NCI-H748 (cell line): ENCODE data around the gene TADA1.
"Not testable (repeated sequence)": the region's sequence is repeated elsewhere in the genome, so short reads cannot be mapped to it uniquely, and the experiment has no call there.

ENCODE experiments used
- DNase-seq: peaks from one replicate; lab custom pipeline; 2025; ENCODE audit not compliant: unreplicated experiment; lab: John Stamatoyannopoulos, UW

The TADA1 gene

DNA sequence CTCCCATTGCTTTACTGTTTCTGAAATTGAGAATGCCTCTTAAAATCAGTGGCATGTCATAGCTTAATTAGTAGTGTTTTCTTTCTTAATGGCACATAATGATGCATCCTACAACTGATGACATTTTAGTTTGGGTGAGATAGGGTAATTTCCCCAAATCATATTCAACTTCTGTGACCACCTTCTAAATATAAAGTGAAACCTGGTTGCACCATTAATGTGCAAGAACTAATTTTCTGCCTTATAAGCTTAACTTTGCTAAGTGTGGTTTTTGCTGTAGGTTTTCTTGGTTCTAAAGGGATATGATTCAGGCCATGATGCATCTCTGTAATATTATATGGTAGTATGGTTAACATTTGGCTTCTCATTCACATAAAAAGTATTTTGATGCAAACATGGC lies 27.9 kb downstream of the TADA1 start:
- no peak for DNase-seq

DNA sequence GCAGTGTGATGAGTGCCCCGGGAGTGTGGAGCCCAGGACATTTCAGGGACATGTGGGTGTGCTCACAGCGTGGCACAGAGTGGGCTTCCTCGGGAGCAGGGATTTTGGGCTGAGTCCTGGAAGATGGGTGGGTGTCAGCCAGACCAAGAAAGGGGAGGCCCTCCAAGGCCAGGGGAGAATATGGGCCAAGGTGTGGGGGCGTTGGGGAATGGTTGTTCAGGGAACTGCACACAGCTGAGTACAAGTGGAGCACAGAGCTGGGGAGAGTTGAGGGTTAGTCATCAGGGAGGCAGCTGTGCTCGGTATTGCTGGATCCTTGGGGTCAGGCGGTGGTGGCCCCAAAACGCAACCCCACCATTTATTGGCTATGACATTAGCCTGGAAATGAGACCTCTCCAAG lies 31.3 kb downstream of the TADA1 start:
- no peak for DNase-seq

DNA sequence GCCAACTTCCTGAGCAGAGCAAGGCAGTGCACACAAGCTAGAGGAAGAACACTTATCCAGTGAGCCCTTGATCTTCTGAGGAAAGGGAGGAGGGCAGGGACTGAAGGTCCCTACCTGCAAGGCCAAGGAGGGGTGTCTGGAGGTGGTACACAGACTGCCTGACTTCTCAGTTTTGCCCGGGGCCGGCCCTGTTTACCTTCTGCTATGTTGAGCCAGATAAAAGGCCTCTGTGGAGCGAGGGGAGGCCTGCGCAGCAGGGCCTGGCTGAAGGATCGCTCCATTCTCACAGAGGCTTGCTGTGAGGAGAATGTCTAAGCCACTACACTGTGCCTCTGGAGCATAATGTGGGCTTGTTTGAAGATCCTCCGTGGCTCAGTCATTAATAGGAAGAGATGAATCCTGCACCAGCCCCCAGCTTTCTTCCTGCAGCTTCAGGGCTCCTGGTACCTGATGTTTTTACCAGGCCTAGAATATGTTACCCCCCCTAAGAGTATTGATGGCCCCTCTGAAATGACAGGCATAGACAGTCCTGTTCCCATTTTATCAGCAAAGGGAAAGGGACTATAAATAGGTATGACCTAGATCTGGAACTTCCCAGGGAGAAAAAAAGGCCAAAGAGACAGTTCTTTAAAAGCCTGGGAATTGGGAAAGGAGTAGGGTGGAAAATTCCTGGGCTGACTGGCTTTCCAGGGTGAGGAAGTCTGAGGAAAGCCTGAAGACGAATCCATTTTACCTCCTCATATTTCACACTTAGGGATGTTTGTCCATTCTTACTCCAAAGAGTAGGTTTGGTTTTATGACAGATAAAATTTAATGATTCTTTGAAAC lies 32.1 kb downstream of the TADA1 start:
- DNase-seq = no peak

DNA sequence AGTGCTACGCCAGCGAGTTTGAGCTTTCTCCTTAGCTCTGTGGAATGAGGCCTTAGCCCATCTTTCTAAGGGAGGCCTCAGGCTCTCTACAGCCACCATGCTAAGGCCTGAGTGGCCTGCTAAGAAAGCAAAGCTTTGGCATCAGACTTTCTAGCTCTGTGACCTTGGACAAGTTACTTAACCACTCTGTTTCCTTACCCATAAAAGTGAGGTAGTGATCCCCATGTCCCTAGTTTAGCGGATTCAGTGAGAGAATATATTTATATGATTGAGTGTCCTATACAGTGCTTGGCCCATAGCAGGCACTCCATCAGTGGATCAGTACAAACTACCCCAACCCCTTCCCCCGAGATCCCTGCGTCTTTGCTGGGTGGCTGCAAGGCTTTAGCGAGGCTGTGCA lies 32.7 kb downstream of the TADA1 start:
- DNase-seq = no peak

DNA sequence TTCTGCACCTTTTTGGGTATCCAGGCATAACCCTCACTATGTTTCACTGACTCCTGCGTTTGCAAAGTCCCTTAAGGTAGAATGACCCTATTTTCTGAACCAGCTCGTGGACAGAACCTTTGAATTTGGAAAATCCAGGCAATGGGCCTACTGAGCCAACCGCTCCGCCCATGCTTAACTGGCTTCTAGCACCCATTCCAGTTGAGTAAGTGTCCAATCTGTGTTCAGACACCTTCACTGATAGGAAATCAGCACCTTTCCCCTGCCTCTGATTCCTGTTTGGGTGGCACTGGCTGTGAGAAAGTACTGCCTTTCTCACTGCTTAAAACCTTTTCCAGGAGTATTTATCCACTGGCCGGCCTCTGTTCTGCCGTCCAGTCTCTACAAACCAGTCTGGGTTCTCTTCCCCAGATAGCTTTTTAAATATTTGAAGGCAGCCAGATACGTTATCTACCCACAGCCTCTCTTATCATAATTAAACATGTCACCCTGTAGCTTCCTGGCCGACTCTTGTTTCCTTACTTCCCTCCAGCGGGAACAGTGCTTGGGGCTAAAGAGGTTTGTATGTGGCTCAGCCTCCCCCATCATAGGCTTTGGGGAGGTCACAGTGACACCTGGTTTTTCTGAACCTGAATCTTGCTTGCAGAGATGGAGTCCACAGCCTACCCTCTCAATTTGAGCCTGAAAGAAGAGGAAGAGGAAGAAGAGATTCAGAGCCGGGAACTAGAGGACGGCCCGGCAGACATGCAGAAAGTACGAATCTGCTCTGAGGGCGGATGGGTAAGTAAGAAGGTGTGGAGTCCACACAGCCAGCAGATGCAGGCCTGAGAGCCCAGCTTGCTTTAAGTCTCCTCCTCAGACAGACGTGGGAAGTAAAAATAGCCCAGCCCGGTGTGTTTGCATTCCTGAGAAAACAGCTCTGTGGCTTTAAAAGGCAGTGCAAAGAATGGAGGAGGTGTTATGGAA lies 35.5 kb downstream of the TADA1 start:
- no peak for DNase-seq

DNA sequence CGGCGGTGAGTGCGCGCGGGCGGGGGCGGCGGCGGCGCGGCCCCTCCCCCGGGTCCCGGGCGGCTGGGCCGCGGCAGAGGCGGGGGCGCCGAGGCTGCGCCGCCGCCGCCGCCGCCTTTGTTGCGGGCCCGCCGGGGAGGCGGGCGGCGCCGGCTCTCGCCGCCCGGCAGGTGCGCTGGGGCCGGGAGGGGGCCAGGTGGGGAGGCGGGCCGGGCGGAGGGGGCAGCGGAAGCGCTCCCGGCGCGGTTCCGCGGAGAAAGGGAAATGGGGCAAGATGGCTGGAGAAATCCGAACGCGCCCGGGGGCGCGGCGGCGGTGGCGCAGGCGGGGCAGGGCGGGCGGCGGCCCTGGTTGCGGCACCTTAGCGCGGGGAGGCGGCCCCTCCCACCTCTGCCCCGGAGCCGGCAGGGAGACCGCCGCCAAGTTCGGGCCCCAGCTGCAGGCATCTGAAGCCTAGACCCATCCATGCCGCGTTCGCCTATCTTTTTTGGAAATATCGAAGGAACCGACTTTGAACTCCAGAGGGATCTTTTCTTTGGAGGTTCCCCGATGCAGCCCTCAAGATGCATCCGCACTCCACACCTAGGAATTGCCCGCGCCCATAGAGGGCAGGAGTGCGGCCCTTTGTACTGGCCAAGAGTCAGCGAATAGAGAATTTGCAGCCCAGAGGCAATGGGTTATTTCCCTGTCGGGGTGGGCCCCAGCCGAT lies 36.3 kb downstream of the TADA1 start:
- DNase-seq = peak; percentile 73

DNA sequence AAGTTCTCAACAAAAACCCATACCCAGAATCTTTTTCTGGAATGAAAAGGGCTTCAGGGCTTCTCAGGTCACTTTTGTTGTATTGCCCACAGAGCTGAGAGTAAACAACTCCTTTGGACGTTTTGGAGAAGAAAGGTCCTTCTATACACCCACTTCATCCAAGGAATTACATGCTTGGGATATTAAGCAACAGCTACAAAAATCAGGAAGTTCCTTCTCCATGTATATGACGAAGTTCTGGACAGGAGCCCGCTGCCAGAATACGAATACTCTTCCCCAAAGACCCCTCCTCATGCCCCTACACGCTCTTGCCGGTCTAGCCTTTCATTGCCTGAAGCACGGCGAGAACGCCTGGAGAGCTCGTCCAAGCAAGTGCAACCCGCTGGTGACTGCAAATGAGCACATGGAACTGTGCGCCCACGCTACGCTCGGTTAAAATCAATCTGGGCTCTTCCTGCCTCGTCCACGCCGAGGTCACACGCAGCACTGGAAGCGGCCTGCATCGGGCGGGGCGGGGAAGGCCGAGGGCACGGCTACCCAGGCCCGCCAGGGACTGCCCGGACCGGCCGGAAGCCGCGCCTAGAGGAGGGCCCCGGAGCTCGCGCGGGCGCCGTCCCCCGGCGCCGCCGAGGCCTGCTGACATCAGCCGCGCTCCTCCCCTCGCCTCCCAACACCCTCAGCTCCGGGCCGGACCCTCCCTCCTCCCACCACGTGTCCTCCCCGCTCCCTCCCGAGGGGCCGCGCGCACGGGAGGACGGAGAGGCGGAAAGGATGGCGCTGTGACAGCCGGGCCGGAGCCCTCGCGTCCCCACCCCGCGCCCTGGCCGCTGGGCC lies 37.1 kb downstream of the TADA1 start, which contains the start of gene POGK:
Gene POGK (plus strand): TSS at position 710 of the 834 bp plus-strand sequence. CDS start 1,482 bp downstream, outside the sequence.
- peak; percentile 93 for DNase-seq

DNA sequence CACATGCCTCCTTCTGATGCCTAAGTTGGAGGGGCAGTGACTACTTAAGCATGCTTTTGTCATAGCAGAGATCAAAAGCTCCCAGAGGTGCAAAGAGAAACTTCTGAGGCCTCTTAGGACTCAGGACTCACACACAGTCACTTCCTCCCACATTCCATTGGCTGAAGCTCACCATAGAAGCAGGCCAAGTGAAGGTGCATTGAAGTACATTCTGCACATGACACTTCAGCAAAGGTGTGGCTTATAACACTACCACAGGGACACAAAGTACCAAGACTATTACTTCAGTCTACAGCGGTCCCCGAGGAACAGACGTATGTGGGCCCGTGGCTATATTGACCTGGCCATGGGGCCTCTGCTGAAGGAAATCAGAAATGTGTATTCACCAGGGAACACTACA lies 39.3 kb downstream of the TADA1 start:
- no peak for DNase-seq

DNA sequence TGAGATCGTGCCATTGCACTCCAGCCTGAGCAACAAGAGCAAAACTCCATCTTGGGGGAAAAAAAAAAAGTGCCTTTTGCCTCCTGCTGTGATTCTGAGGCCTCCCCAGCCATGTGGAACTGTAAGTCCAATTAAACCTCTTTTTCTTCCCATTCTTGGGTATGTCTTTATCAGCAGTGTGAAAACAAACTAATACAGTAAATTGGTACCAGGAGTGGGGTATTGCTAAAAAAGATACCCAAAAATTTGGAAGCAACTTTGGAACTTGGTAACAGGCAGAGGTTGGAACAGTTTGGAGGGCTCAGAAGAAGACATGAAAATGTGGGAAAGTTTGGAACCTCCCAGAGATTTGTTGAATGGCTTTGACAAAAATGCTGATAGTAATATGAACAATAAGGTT lies 46.3 kb downstream of the TADA1 start:
- not testable (repeated sequence) for DNase-seq

DNA sequence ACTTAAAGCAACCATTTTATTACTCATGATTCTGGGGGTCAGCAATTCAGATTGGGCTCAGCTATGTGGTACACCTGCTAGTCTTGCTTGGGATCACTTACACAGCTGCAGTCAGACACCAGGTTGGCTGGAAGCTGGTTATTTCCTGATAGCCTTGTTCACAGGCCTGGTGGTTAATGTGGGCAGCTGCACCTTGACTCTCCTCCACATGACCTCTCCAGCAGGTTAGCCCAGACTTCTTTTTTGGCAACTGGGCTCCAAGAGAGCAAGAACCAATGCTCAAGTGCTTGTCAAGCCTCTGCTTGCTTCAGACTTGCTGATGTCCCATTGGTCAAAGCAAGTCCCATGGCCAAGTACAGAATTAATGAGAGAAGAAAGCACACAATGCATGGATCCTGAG lies 48.6 kb downstream of the TADA1 start:
- no peak for DNase-seq

DNA sequence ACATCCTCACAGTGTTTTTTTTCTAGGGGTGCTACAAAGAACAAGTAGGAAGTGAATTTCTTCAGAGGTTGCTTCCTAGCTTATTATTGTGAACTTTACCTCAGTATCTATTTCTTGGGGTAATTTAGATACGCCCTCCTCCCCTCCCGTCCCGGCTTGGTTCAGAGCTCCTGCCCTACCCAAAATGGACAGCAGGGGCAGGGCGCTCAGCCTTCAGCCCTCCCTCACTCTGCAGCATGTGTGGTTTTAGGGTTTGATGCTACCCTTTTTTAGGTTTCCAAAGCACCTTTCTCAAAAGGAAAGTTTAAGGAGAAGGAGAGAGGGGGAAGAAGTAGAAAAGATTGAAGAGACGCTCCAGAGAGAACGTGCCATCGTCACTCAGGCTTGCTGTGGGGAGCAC lies 53.7 kb downstream of the TADA1 start:
- no peak for DNase-seq

DNA sequence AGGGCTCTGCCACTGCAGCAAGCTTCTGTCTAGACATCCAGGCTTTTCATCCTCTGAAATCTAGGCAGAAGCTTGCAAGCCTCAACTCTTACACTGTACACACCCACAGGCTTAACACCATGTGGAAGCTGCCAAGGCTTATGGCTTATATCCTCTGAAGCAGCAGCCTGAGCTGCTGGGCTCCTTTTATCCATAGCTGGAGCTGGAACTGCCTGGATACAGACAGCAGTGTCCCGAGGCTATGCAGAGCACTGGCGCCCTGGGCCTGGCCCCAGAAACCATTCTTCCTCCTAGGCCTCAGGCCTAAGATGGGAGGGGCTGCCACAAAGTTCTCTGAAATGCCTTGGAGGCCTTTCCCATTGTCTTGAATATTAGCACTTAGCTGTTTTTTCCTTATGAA lies 56.1 kb downstream of the TADA1 start:
- no peak for DNase-seq

DNA sequence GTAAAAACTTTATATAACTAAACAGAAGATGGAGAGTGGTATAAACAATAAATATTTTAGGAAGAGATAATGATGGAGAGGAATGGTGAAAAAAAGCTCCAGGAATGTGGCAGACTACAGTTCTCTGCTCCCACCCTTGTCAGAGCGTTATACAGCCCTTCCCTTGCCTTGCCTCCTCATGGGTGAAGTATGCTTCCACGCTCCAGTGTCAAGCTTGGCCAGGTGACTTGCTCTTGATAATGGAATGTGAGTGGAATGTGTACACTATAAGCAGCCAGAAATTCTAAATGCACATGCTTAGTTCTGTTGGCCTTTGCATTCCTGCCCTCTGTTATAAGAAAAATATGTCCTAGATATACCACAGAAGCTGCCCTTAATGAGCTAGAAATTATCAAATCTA lies 61.5 kb downstream of the TADA1 start:
- no peak for DNase-seq

DNA sequence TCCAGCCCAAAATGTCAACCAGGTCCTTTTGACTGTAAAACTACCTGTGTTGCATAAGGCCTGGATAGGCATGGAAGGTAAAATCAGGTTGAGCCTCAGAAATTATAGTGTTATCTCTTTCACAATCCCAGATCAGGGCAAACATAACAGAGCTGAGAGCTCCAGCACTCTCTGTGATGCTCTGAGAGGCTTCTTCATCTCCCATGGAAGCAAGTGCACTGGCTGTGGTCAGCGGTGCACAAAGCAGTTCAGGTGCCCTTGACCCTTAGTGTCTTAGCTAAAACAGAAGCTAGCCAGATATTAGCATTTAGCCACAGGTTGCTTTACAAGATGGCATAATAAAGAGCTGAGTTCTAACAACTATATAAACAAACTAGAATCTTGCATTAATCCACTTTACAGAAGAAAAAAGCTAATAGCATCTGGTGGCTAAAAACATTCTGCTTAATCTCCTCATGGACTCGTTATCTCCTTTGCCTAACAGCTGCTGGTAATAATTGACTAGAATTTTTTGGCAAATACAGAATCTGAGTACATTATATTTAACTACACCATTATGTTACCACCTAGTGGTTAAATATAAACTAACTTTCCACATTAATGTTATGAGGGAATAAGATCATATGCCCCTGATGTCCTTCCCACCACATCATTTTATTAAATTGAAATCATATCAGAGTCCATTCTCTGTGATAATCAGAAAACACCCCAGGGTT lies 62.4 kb downstream of the TADA1 start:
- DNase-seq = no peak

DNA sequence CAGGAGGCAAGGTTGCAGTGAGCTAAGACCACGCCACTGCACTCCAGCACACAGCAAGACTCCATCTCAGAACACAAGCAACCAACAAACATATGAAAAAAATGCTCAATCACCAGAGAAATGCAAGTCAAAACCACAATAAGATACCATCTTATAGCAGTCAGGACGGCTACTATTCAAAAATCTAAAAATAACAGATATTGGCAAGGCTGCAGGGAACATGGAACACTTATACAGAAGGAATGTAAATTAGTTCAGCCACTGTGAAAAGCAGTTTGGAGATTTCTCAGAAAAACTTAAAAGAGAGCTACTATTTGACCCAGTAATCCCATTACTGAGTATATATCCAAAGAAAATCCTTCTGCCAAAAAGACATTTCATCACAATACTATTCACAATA lies 64.4 kb downstream of the TADA1 start:
- DNase-seq = no peak

DNA sequence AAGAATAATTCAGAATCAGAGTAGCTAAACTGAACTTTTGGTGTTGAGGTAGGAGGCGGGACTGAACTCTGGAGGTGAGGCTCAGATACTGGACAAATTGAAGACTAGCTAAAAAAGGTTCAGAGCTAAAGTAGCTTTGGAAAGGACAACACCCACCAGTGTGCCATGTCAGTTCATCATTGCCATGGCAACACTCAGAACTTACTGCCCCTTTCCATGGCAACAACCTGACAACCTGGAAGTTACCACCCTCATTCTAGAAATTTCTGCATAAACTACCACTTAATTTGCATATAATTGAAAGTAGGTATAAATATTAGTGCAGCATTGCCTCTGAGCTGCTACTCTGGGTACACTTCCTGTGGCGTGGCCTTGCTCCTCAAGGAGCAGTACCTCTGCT lies 67.1 kb downstream of the TADA1 start:
- DNase-seq = no peak
